H1 (cell line): ENCODE data around the gene ARSB.

Source experiments
- ATF3 ChIP-seq: IDR thresholded peaks from 2 replicates; pipeline ENCODE4 v1.6.1; 2011; ENCODE audit warnings: low read depth, mild to moderate bottlenecking, low read length; ENCODE audit not compliant: insufficient read depth
- CTCF ChIP-seq, 3 experiments: IDR thresholded peaks; 1 replicate in 2 of 3; 2 replicates in 1 of 3; pipeline versions ENCODE4 v1.5.1 to v1.6.1; 2011; ENCODE audit warnings: low read length in 3 of 3, mild to moderate bottlenecking in 3 of 3, inconsistent platforms in 2 of 3, low read depth in 1 of 3, moderate library complexity in 1 of 3; ENCODE audit not compliant: insufficient read depth in 1 of 3; ENCODE audit errors: control extremely low read depth in 1 of 3
- E2F6 ChIP-seq: IDR thresholded peaks from 2 replicates; pipeline ENCODE4 v1.6.1; 2012; ENCODE audit warnings: inconsistent platforms
- EP300 ChIP-seq, 2 experiments: IDR thresholded peaks; 1 replicate in 1 of 2; 2 replicates in 1 of 2; pipeline ENCODE4 v1.6.1; 2011 to 2012; ENCODE audit warnings: low read depth in 2 of 2, low read length in 2 of 2, mild to moderate bottlenecking in 2 of 2, borderline replicate concordance in 1 of 2, inconsistent platforms in 1 of 2, moderate library complexity in 1 of 2
- EZH2 ChIP-seq: fragments of 200-600 bp; sonication (generic); IDR thresholded peaks from 2 replicates; pipeline ENCODE4 v1.7.1; 2012; ENCODE audit warnings: low read depth, mild to moderate bottlenecking, moderate library complexity, low read length, inconsistent platforms; ENCODE audit not compliant: severe bottlenecking
- TAF7 ChIP-seq: optimal IDR thresholded peaks from 2 replicates; pipeline ENCODE3; 2011; ENCODE audit warnings: low read depth, mild to moderate bottlenecking, inconsistent platforms, low read length, moderate library complexity, borderline replicate concordance
- YY1 ChIP-seq: IDR thresholded peaks from 2 replicates; pipeline ENCODE4 v1.6.1; 2011; ENCODE audit warnings: low read depth, mild to moderate bottlenecking, low read length

- TF ChIP-seq EP300 (IDR thresholded peaks at IDR 0.05; ENCODE audit: borderline replicate concordance in 1 of 2, low read depth in 2 of 2, low read length in 2 of 2) (no peak), YY1 (no peak), EZH2 (no peak), E2F6 (no peak), CTCF (IDR thresholded peaks at IDR 0.05; ENCODE audit: control extremely low read depth in 1 of 3, insufficient read depth in 1 of 3, low read depth in 1 of 3, low read length in 3 of 3) (no peak), ATF3 (no peak), TAF7 (no peak)
These were observed 664 bp upstream of the ARSB start for GRCh38 chr5:78985725-78986223.
